Osteoblast (primary cell): ENCODE results near the gene ATRNL1. TPM values are rescaled to one million over a fixed set of nuclear protein-coding genes. Genes with fewer than 3 reads are reported as not detected.

Source experiments
- DNase-seq: peaks from one replicate; pipeline ENCODE4 v3.0.0; 2011; ENCODE audit warnings: low spot score, mixed read lengths; ENCODE audit not compliant: insufficient read length; ENCODE audit errors: missing footprints
- H2AFZ ChIP-seq: 2 replicates; pipeline ENCODE4 v1.6.0; 2011; ENCODE audit warnings: mild to moderate bottlenecking, low read length
- H3K27ac ChIP-seq: 2 replicates; pipeline ENCODE4 v1.5.1; 2011; ENCODE audit warnings: mild to moderate bottlenecking, low read depth, low read length, moderate library complexity
- H3K27me3 ChIP-seq: 2 replicates; pipeline ENCODE4 v1.6.0; 2012; ENCODE audit warnings: mild to moderate bottlenecking, control low read depth, inconsistent platforms, low read length, moderate library complexity; ENCODE audit not compliant: insufficient read depth
- H3K36me3 ChIP-seq: 2 replicates; pipeline ENCODE4 v1.5.1; 2011; ENCODE audit warnings: mild to moderate bottlenecking, low read length, control low read depth, moderate library complexity; ENCODE audit not compliant: insufficient read depth
- H3K4me1 ChIP-seq: 2 replicates; pipeline ENCODE4 v1.5.1; 2011; ENCODE audit warnings: mild to moderate bottlenecking, low read length, control low read depth, moderate library complexity; ENCODE audit not compliant: insufficient read depth
- H3K4me2 ChIP-seq: 2 replicates; pipeline ENCODE4 v1.6.0; 2011; ENCODE audit warnings: mild to moderate bottlenecking, low read length; ENCODE audit not compliant: insufficient read depth
- H3K4me3 ChIP-seq: fragments of 200-600 bp; sonication (generic); 3 replicates; pipeline ENCODE4 v1.5.1; 2012; ENCODE audit warnings: mild to moderate bottlenecking, low read length, inconsistent platforms; ENCODE audit not compliant: insufficient read depth
- H3K79me2 ChIP-seq: 2 replicates; pipeline ENCODE4 v1.6.0; 2012; ENCODE audit warnings: mild to moderate bottlenecking, low read length, control low read depth, inconsistent platforms; ENCODE audit not compliant: insufficient read depth
- H3K9me3 ChIP-seq: 2 replicates; pipeline ENCODE4 v1.5.1; 2011; ENCODE audit warnings: low read depth, low read length, control low read depth
- H4K20me1 ChIP-seq: 2 replicates; pipeline ENCODE4 v1.6.0; 2012; ENCODE audit warnings: mild to moderate bottlenecking, low read length, control low read depth; ENCODE audit not compliant: insufficient read depth
- total RNA-seq: library from RNA; depleted of rRNA; stranded (reverse); fragments of >200 nt; gene quantifications from 2 replicates; pipeline ENCODE4 v1.2.3, GENCODE V29; 2012
- TF ChIP-seq, protein P1 (sequence below): IDR thresholded peaks from 2 replicates; pipeline ENCODE4 v1.5.1; 2011; ENCODE audit warnings: mild to moderate bottlenecking, low read depth, low read length, moderate library complexity; ENCODE audit errors: extremely low read depth

Gene ATRNL1
- total RNA-seq, 1 donor, result 1.4 TPM

DNA sequence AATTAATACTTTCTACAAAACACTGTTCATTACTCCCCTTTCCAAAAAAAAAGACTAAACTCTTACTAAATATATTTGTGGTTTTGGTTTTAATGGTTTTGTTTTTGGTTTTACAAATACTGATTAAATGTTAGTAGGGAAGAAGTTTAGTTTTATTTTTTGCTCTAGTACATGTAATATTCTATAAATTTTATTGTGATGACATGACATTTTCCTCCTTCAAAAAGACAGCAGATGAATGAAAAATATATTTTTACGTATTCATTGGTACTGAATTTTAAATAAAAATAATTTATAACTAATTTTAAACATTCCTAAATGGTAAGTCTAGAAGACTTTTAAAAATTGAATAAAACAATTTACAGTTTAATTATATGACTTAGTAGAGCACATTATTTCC, 667.0 kb downstream of the ATRNL1 start:
- DNase-seq, result no peak
- no peak overlapping the region for H3K4me2 ChIP-seq
- TF ChIP-seq, protein P1, sequence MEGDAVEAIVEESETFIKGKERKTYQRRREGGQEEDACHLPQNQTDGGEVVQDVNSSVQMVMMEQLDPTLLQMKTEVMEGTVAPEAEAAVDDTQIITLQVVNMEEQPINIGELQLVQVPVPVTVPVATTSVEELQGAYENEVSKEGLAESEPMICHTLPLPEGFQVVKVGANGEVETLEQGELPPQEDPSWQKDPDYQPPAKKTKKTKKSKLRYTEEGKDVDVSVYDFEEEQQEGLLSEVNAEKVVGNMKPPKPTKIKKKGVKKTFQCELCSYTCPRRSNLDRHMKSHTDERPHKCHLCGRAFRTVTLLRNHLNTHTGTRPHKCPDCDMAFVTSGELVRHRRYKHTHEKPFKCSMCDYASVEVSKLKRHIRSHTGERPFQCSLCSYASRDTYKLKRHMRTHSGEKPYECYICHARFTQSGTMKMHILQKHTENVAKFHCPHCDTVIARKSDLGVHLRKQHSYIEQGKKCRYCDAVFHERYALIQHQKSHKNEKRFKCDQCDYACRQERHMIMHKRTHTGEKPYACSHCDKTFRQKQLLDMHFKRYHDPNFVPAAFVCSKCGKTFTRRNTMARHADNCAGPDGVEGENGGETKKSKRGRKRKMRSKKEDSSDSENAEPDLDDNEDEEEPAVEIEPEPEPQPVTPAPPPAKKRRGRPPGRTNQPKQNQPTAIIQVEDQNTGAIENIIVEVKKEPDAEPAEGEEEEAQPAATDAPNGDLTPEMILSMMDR, result no peak

DNA sequence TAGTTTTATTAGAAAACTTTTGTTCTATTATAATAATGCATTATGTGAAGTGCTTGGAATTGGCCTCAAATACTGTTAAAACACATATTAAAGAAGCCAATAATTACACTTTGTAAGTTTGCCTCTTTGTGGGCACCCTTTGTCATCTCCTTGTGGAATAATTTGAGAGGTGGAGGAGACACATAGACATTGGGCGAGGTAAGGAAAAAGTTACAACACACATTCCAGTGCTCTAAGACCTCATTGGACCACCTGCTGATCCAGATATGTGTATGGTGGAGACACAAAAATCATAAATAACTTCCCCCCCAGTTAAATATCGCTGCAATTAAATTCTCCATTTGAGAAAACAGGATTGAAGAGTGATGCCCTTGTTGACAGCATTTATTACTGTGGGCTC, 668.0 kb downstream of the ATRNL1 start:
- no peaks in the 10 kb centered on the region for H4K20me1 ChIP-seq
- no peaks in the 10 kb centered on the region for H3K36me3 ChIP-seq
- no peak overlapping the region for H3K27ac ChIP-seq
- no peaks in the 10 kb centered on the region for H3K79me2 ChIP-seq
- no peaks in the 10 kb centered on the region for H3K27me3 ChIP-seq
- H2AFZ ChIP-seq, result no peak overlapping the region
- H3K4me3 ChIP-seq, result no peak overlapping the region
- H3K4me1 ChIP-seq, result peaks cover 3% of the 10 kb centered on the region
- TF ChIP-seq, protein P1, result no peak
- H3K9me3 ChIP-seq, result no peaks in the 10 kb centered on the region
- DNase-seq, result peak; percentile 18
- no peak overlapping the region for H3K4me2 ChIP-seq

More for the DNA sequence above, 667.0 kb downstream of the ATRNL1 start:
- H3K9me3 ChIP-seq, result no peaks in the 10 kb centered on the region
- H3K79me2 ChIP-seq, result no peaks in the 10 kb centered on the region
- H2AFZ ChIP-seq, result no peak overlapping the region
- no peaks in the 10 kb centered on the region for H3K36me3 ChIP-seq
- H3K27ac ChIP-seq, result no peak overlapping the region
- H3K4me1 ChIP-seq, result peaks cover 3% of the 10 kb centered on the region
- H4K20me1 ChIP-seq, result no peaks in the 10 kb centered on the region
- H3K27me3 ChIP-seq, result no peaks in the 10 kb centered on the region
- no peak overlapping the region for H3K4me3 ChIP-seq

DNA sequence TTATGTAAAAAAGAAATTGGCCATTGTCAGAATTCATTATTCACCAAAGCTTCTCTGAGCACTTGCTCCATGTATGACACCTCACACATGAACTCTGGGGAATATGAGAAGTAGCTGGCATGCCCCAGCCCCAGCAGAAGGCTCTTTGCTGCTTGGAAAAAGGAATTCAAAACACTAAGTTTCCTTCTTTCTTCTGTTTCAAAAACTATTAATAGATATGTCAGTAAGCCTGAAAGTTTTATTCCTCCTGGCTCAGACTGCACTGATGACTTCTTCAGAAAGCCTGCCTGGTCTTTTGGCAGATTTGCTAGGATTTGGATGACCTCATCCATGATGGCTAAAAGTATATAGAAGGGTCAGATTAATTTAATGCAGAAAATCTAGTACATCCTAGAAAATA, 668.9 kb downstream of the ATRNL1 start:
- Histone ChIP-seq H3K9me3 (no peaks in the 10 kb centered on the region), H3K79me2 (no peaks in the 10 kb centered on the region), H3K27me3 (no peaks in the 10 kb centered on the region), H3K36me3 (no peaks in the 10 kb centered on the region), H3K27ac (peak overlapping the region; percentile 28), H3K4me3 (no peak overlapping the region), H2AFZ (no peak overlapping the region), H3K4me1 (peaks cover 3% of the 10 kb centered on the region), H3K4me2 (no peak overlapping the region), H4K20me1 (no peaks in the 10 kb centered on the region)
- DNase-seq, result no peak
- TF ChIP-seq, protein P1, result no peak

DNA sequence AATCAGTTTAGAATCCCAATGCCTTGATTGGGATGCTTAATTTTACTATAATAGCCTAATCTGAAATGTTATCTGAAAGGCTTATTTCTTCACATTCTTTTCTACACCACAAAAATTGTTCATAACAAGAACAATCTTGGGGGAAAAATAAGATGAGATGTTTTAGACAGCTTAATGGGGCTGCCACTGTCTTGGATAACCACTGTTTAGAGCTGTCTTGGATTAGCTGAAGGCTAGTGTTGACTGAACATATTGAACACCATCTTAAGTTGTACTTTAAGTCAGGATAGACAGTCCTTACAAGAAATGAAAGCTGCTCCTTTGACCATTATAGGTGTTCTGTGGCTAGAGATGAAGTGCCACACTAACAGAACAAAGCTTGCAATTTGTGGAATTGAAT, 678.6 kb downstream of the ATRNL1 start:
- H3K79me2 ChIP-seq, result no peaks in the 10 kb centered on the region
- no peaks in the 10 kb centered on the region for H4K20me1 ChIP-seq
- TF ChIP-seq, protein P1, result no peak
- no peaks in the 10 kb centered on the region for H3K36me3 ChIP-seq
- peaks cover 27% of the 10 kb centered on the region for H3K4me1 ChIP-seq
- peak overlapping the region; percentile 40 for H2AFZ ChIP-seq
- H3K27ac ChIP-seq, result no peak overlapping the region
- no peaks in the 10 kb centered on the region for H3K27me3 ChIP-seq
- H3K4me3 ChIP-seq, result no peak overlapping the region
- H3K4me2 ChIP-seq, result no peak overlapping the region
- no peak for DNase-seq
- no peaks in the 10 kb centered on the region for H3K9me3 ChIP-seq
